CD8-positive, alpha-beta memory T cell (primary cell): ENCODE measurements around the gene MYRIP. TPM values are rescaled to one million over a fixed set of nuclear protein-coding genes. Genes with fewer than 3 reads are reported as not detected.
A peak's percentile ranks its signal among the peaks of the same experiment; 100 is the strongest.
"Not testable (repeated sequence)": the region's sequence is repeated elsewhere in the genome, so short reads cannot be mapped to it uniquely, and the experiment has no call there.

Source experiments
- CTCF ChIA-PET: fragments of 350-600 bp; sonication (Branson Sonifier 250); formaldehyde crosslinking; loops from one replicate; lab custom pipeline; 2021; ENCODE audit warnings: antibody characterized with exemption; lab: Charles Lee
- POLR2A ChIA-PET: fragments of 350-600 bp; sonication (Branson Sonifier 250); formaldehyde crosslinking; loops from one replicate; lab custom pipeline; 2021; ENCODE audit warnings: antibody characterized with exemption; lab: Charles Lee
- DNase-seq, 5 donors: peaks; one replicate each; pipeline versions ENCODE4 v3.0.0 to v3.0.0-alpha.2; 2020 to 2022; ENCODE audit warnings: mixed read lengths in 1 of 5
- H3K27ac ChIP-seq: one replicate; pipeline ENCODE4 v1.7.0; 2013; ENCODE audit warnings: low read depth, mild to moderate bottlenecking, low read length, moderate library complexity
- H3K27me3 ChIP-seq: 2 replicates; pipeline ENCODE4 v1.7.0; 2013; ENCODE audit warnings: low read length, mild to moderate bottlenecking; ENCODE audit not compliant: insufficient read depth, poor library complexity, severe bottlenecking
- H3K36me3 ChIP-seq: 2 replicates; pipeline ENCODE4 v1.7.0; 2013; ENCODE audit warnings: mild to moderate bottlenecking, low read length, moderate library complexity; ENCODE audit not compliant: insufficient read depth
- H3K4me1 ChIP-seq: 2 replicates; pipeline ENCODE4 v1.7.0; 2013; ENCODE audit warnings: mild to moderate bottlenecking, low read length, moderate library complexity; ENCODE audit not compliant: insufficient read depth
- H3K4me3 ChIP-seq: 2 replicates; pipeline ENCODE4 v1.7.0; 2013; ENCODE audit warnings: mild to moderate bottlenecking, low read length
- H3K9me3 ChIP-seq: 2 replicates; pipeline ENCODE4 v1.7.0; 2013; ENCODE audit warnings: mild to moderate bottlenecking, low read length
- H3K27ac Mint-ChIP-seq, 8 donors: one replicate each; pipeline ENCODE4 v1.8.0; 2020 to 2021; ENCODE audit warnings: mixed read lengths in 8 of 8, mild to moderate bottlenecking in 6 of 8, inconsistent platforms in 3 of 8, moderate library complexity in 3 of 8
- H3K27me3 Mint-ChIP-seq, 2 donors: one replicate each; pipeline ENCODE4 v1.8.0; 2020 to 2021; ENCODE audit warnings: mixed read lengths in 2 of 2, mild to moderate bottlenecking in 1 of 2, moderate library complexity in 1 of 2
- H3K36me3 Mint-ChIP-seq, 3 donors: one replicate each; pipeline ENCODE4 v1.8.0; 2020 to 2021; ENCODE audit warnings: mixed read lengths in 3 of 3, inconsistent platforms in 1 of 3, mild to moderate bottlenecking in 1 of 3
- H3K4me1 Mint-ChIP-seq, 3 donors: one replicate each; pipeline ENCODE4 v1.8.0; 2020 to 2021; ENCODE audit warnings: mixed read lengths in 3 of 3, inconsistent platforms in 1 of 3, mild to moderate bottlenecking in 1 of 3
- H3K4me3 Mint-ChIP-seq, 7 donors: one replicate each; pipeline ENCODE4 v1.8.0; 2020 to 2021; ENCODE audit warnings: mixed read lengths in 7 of 7, mild to moderate bottlenecking in 6 of 7, moderate library complexity in 4 of 7, inconsistent platforms in 2 of 7
- H3K9me3 Mint-ChIP-seq, 5 donors: one replicate each; pipeline ENCODE4 v1.8.0; 2020 to 2022; ENCODE audit warnings: mixed read lengths in 5 of 5, mild to moderate bottlenecking in 3 of 5, moderate library complexity in 2 of 5, inconsistent platforms in 1 of 5
- polyA plus RNA-seq: library from polyadenylated mRNA; unstranded; fragments of 300-500 nt; fragmentation: Illumina TruSeq; gene quantifications from one replicate; pipeline ENCODE4 v1.2.3, GENCODE V29; 2021
- total RNA-seq, 2 experiments: library from RNA; stranded (reverse); gene quantifications; one replicate each; pipeline ENCODE4 v1.2.3, GENCODE V29; 2021

The MYRIP gene
- total RNA-seq (not detected), polyA plus RNA-seq (not detected)

DNA sequence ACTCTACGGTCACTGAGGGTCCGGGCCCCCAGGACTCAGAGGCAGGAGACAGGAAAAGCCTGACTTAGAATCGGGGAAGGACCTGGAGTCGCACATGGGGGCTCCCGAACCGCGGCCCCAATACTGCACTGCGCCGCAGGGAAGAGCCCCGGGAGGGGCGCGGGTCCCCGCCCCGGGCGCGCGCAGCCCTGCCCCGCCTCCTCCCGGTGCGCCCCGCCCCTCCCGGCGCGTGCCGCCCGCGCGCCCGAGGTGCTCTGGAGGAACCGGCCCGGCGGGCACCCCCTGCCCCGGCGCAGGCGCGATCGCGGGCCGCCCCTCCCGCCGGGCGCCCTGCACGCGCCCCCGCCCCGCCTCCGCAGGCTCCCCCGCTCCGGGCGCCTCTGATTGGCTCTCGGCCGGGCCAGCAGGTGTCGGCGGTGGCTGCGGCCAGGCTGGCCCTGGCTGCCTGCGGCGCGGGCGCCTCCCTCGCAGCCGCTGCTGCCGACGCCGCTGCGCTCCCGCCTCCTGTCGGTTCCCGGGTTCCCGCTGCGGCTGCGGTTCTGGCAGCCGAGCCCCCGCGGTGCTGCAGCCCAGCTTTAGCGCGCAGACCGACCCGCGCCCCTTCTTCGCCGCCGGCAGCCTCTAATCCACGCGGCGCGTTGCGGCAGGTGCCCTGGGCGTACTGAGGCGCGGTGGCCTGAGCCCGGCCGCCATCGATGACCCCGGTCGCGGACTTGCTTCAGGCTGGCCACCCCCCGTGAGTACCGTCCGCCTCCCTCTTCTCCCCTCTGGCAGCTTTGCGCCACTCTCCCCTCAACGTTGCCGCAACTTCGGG lies at the start of gene MYRIP:
Gene MYRIP, plus strand, starts transcription at position 429 of the 814 bp plus-strand sequence. CDS start 91,208 bp downstream, outside the sequence.
- no peaks in the 10 kb centered on the region for H3K9me3 ChIP-seq
- Mint-ChIP-seq H3K27ac (no peak within 1 kb of the TSS), H3K4me1 (peaks cover 9 to 23% (median 16%) of the 10 kb centered on the region in 3 donors), H3K36me3 (no peaks in the 10 kb centered on the region), H3K4me3 (peak within 1 kb of the TSS in 5 of 7 donors; percentile 32 to 84 (median 48)), H3K27me3 (peaks cover 40 to 67% of the 10 kb centered on the region in 2 donors), H3K9me3 (peaks cover 2 to 10% (median 5%) of the 10 kb centered on the region in 5 donors)
- H3K27me3 ChIP-seq: peaks cover 19% of the 10 kb centered on the region
- CTCF ChIA-PET: no interaction called here
- no peak within 1 kb of the TSS for H3K27ac ChIP-seq
- no peaks in the 10 kb centered on the region for H3K36me3 ChIP-seq
- POLR2A ChIA-PET: no interaction called here
- H3K4me1 ChIP-seq: no peaks in the 10 kb centered on the region
- no peak within 1 kb of the TSS for H3K4me3 ChIP-seq
- DNase-seq: no peak

DNA sequence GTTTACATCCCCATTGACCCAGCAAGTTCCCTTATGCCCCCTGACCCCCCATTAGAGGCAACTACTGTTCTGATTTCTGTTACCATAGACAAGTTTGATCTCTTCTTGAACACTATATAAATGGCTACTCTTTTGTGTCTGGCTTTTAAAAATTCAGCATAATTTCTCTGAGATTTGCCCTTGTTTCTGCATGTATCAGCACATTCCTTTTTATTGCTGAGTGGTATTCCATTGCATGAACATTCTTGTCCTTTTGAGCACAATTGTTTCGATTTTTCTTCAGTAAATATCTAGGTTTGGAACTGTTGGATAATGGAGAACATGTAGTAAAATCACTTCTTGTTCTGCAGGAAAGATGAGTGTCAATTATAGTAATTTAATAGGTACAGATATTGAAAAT lies 49.1 kb upstream of the MYRIP start:
- CTCF ChIA-PET: no interaction called here
- DNase-seq: no peak
- H3K27ac ChIP-seq: no peak overlapping the region
- H3K27me3 ChIP-seq: no peaks in the 10 kb centered on the region
- H3K9me3 ChIP-seq: no peaks in the 10 kb centered on the region
- no peak overlapping the region for H3K27ac Mint-ChIP-seq
- H3K4me1 Mint-ChIP-seq: no peaks in the 10 kb centered on the region
- no peaks in the 10 kb centered on the region for H3K4me1 ChIP-seq
- no peak overlapping the region for H3K4me3 ChIP-seq
- H3K36me3 Mint-ChIP-seq: no peaks in the 10 kb centered on the region
- no peak overlapping the region for H3K4me3 Mint-ChIP-seq
- POLR2A ChIA-PET: no interaction called here
- H3K36me3 ChIP-seq: no peaks in the 10 kb centered on the region
- H3K27me3 Mint-ChIP-seq: peaks cover 3 to 5% of the 10 kb centered on the region in 2 donors
- no peaks in the 10 kb centered on the region for H3K9me3 Mint-ChIP-seq

DNA sequence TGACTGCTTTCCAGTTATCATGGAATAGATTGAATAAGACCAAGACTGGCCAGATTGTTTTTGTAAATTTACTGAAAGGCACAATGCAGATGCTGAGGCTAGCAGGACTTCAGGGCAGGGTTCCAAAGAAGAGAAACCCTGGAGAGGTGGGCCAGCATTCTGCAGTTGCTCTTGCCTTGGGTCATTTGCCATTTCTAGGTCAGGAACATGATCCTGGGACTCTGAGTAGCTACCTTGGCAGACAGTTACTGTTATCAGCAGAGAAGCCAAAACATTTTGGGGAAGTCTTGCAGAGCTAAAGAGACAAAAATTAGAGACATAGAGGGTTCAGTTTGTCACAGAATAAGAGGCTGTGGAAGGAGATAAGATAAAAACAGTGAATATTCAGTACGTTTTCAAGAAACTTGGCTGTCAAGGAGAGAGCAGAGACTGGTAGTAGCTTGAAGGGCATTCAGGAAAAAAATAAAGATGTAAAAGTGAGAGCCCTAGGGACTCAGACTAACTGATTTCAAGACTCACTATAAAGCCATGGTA lies 46.8 kb upstream of the MYRIP start:
- no peak overlapping the region for H3K27ac ChIP-seq
- Mint-ChIP-seq H3K4me1 (no peaks in the 10 kb centered on the region), H3K36me3 (no peaks in the 10 kb centered on the region), H3K4me3 (no peak overlapping the region), H3K9me3 (no peaks in the 10 kb centered on the region), H3K27me3 (peaks cover 2 to 4% of the 10 kb centered on the region in 2 donors), H3K27ac (no peak overlapping the region)
- no peaks in the 10 kb centered on the region for H3K9me3 ChIP-seq
- H3K36me3 ChIP-seq: no peaks in the 10 kb centered on the region
- ChIA-PET POLR2A (no interaction called here), CTCF (no interaction called here)
- H3K4me3 ChIP-seq: no peak overlapping the region
- H3K4me1 ChIP-seq: no peaks in the 10 kb centered on the region
- no peak for DNase-seq
- H3K27me3 ChIP-seq: no peaks in the 10 kb centered on the region

DNA sequence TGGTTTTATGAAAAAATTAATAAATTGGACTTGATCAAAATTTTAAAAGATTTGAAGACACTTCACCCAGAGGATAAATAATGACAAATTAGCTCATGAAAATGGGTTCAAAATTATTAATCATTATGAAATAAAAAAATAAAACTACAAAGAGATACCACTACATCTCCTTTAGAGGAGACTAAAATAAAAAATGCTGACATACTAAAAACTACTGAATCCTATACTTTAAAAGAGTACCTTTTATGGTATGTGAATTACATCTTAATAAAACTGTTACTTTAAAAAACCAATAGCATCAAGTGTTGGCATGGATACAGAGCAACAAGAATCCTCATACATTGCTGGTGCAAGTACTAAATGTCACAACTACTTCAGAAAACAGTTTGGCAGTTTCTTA lies 46.0 kb upstream of the MYRIP start:
- Histone ChIP-seq H3K9me3 (no peaks in the 10 kb centered on the region), H3K4me1 (no peaks in the 10 kb centered on the region), H3K27ac (no peak overlapping the region), H3K36me3 (no peaks in the 10 kb centered on the region), H3K4me3 (no peak overlapping the region), H3K27me3 (no peaks in the 10 kb centered on the region)
- Mint-ChIP-seq H3K27me3 (peaks cover 2 to 4% of the 10 kb centered on the region in 2 donors), H3K27ac (no peak overlapping the region), H3K36me3 (no peaks in the 10 kb centered on the region), H3K4me1 (no peaks in the 10 kb centered on the region), H3K4me3 (no peak overlapping the region), H3K9me3 (no peaks in the 10 kb centered on the region)
- POLR2A ChIA-PET: no interaction called here
- no peak for DNase-seq
- CTCF ChIA-PET: no interaction called here

DNA sequence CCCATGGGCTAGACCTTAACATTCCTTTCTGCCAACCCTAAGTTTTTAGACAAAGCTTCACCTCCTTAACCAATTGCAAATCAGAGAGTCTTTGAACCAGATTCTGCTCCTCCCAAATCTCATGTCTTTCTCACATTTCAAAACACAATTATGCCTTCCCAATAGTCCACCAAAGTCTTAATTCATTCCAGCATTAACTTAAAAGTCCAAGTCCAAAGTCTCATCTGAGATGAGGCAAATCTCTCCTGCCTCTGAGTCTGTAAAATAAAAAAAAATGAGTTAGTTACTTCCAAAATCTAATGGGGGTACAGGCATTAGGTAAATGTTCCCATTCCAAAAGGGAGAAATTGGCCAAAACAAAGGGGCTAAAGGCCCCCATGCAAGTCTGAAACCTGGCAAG lies 43.8 kb upstream of the MYRIP start:
- Mint-ChIP-seq H3K27ac (no peak overlapping the region), H3K9me3 (peaks cover 0 to 2% (median 0%) of the 10 kb centered on the region in 5 donors), H3K4me3 (no peak overlapping the region), H3K36me3 (no peaks in the 10 kb centered on the region), H3K27me3 (peaks cover 1 to 2% of the 10 kb centered on the region in 2 donors), H3K4me1 (no peaks in the 10 kb centered on the region)
- Histone ChIP-seq H3K4me1 (no peaks in the 10 kb centered on the region), H3K4me3 (no peak overlapping the region), H3K36me3 (no peaks in the 10 kb centered on the region), H3K27me3 (no peaks in the 10 kb centered on the region), H3K27ac (no peak overlapping the region), H3K9me3 (no peaks in the 10 kb centered on the region)
- ChIA-PET POLR2A (no interaction called here), CTCF (no interaction called here)
- no peak for DNase-seq

DNA sequence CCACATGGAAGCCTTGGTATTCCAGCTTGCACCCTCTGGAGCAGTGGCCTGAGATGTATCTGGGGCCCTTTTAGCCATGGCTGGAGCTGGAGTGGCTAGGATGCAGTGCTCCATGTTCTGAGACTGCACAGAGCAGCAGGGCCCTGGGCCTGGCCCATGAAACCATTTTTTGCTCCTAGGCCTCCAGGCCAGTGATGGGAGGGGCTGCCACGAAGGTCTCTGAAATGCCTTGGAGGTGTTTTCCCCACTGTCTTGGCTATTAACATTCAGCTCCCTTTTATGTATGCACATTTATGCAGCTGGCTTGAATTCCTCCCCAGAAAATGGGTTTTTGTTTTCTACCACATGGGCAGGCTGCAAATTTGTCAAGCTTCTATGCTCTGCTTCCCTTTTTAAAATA lies 43.0 kb upstream of the MYRIP start:
- DNase-seq: no peak
- Histone ChIP-seq H3K9me3 (no peaks in the 10 kb centered on the region), H3K4me1 (no peaks in the 10 kb centered on the region), H3K27ac (no peak overlapping the region), H3K36me3 (no peaks in the 10 kb centered on the region), H3K4me3 (no peak overlapping the region), H3K27me3 (no peaks in the 10 kb centered on the region)
- H3K4me3 Mint-ChIP-seq: no peak overlapping the region
- ChIA-PET CTCF (no interaction called here), POLR2A (no interaction called here)
- no peak overlapping the region for H3K27ac Mint-ChIP-seq
- no peaks in the 10 kb centered on the region for H3K4me1 Mint-ChIP-seq
- peaks cover 0 to 3% of the 10 kb centered on the region in 2 donors for H3K27me3 Mint-ChIP-seq
- H3K9me3 Mint-ChIP-seq: peaks cover 0 to 2% (median 0%) of the 10 kb centered on the region in 5 donors
- H3K36me3 Mint-ChIP-seq: no peaks in the 10 kb centered on the region

DNA sequence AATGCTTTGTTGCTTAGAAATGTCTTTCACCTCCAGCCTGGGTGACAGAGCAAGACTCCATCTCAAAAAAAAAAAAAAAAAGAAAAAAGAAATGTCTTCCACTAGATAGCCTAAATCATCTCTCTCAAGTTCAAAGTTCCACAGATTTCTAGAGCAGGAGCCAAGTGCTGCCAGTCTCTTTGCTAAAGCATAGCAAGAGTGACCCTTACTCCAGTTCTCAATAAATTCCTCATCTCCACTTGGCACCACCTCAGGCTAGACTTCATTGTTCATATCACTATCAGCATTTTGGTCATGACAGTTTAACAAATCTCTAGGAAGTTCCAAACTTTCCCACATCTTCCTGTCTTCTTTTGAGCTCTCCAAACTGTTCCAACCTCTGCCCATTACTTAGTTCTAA lies 42.5 kb upstream of the MYRIP start:
- CTCF ChIA-PET, H3K9me3 Mint-ChIP-seq: not testable (repeated sequence)

DNA sequence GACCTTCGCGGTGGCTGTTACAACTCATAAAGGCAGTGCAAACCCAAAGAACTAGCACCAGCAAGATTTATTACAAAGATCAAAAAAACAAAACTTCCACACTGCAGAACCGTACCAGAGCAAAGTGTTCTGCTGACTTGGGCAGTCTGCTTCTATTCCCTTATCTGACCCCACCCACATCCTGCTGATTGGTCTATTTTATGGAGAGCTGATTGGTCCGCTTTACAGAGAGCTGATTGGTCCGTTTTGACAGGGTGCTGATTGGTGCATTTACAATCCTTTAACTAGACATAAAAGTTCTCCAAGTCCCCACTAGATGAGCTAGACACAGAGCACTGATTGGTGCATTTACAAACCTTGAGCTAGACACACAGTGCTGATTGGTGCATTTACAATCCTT lies 31.2 kb upstream of the MYRIP start:
- H3K4me3 ChIP-seq, H3K9me3 ChIP-seq, H3K9me3 Mint-ChIP-seq, H3K36me3 Mint-ChIP-seq, H3K27ac ChIP-seq, POLR2A ChIA-PET, DNase-seq, H3K4me3 Mint-ChIP-seq, H3K4me1 ChIP-seq, H3K27ac Mint-ChIP-seq, H3K27me3 Mint-ChIP-seq, H3K4me1 Mint-ChIP-seq, H3K36me3 ChIP-seq, H3K27me3 ChIP-seq: not testable (repeated sequence)
- CTCF ChIA-PET: interaction anchor here (1.4 kb wide), 1 partner anchor 16 kb away, joined by 3 read pairs; no protein-coding TSS in a partner anchor

More for the DNA sequence above, 42.5 kb upstream of the MYRIP start:
- H3K9me3 ChIP-seq, H3K27me3 Mint-ChIP-seq, H3K36me3 Mint-ChIP-seq, H3K27me3 ChIP-seq, H3K4me1 ChIP-seq, POLR2A ChIA-PET, H3K4me1 Mint-ChIP-seq, H3K36me3 ChIP-seq, H3K4me3 ChIP-seq, DNase-seq, H3K4me3 Mint-ChIP-seq, H3K27ac ChIP-seq, H3K27ac Mint-ChIP-seq: not testable (repeated sequence)
